Adrenal gland (tissue), 12 donors: ENCODE data around the gene PRDM8. TPM values are rescaled to one million over a fixed set of nuclear protein-coding genes. Genes with fewer than 3 reads are reported as not detected.
A peak's percentile ranks its signal among the peaks of the same experiment; 100 is the strongest.

Experiments
- DNase-seq, 7 donors: peaks; one replicate each; pipeline ENCODE4 v3.0.0-alpha.2; 2019 to 2020
- H3K27ac ChIP-seq, 5 donors: fragments of 200-600 bp; sonication (generic) in 4 of 5; 1 replicate in 3 of 5; 2 replicates in 2 of 5; pipeline versions ENCODE4 v1.5.1 to v1.8.0; 2016 to 2020; ENCODE audit warnings: mild to moderate bottlenecking in 1 of 5
- H3K27me3 ChIP-seq: fragments of 200-600 bp; 2 replicates; pipeline ENCODE4 v1.8.0; 2021
- H3K36me3 ChIP-seq, 2 donors: fragments of 200-600 bp; replicated peaks in 1 of 2; 1 replicate in 1 of 2; 2 replicates in 1 of 2; pipeline versions ENCODE4 v1.5.1 to v1.8.0; 2018 to 2022
- H3K4me1 ChIP-seq, 2 donors: fragments of 200-600 bp; replicated peaks in 1 of 2; 1 replicate in 1 of 2; 2 replicates in 1 of 2; pipeline versions ENCODE4 v1.5.1 to v1.8.0; 2018 to 2021
- H3K4me3 ChIP-seq, 4 donors: fragments of 200-600 bp; sonication (generic) in 3 of 4; one replicate each; pipeline ENCODE4 v1.5.1; 2016 to 2018
- H3K9me3 ChIP-seq, 3 donors: fragments of 200-600 bp; sonication (generic) in 1 of 3; replicated peaks in 1 of 3; 1 replicate in 2 of 3; 2 replicates in 1 of 3; pipeline versions ENCODE4 v1.5.1 to v1.8.0; 2016 to 2021
- CTCF ChIP-seq, 6 experiments: fragments of 450-650 bp in 4 of 6; fragments of 200-600 bp in 2 of 6; sonication (generic) in 1 of 6; IDR thresholded peaks; 1 replicate in 5 of 6; 2 replicates in 1 of 6; pipeline versions ENCODE4 v1.5.1 to v1.8.0; 2016 to 2021; ENCODE audit warnings: antibody characterized with exemption in 6 of 6, mild to moderate bottlenecking in 2 of 6, moderate library complexity in 1 of 6
- POLR2A ChIP-seq, 2 donors: fragments of 450-650 bp; IDR thresholded peaks; one replicate each; pipeline ENCODE4 v1.6.1; 2017; ENCODE audit warnings: antibody characterized with exemption in 2 of 2, mild to moderate bottlenecking in 2 of 2, moderate library complexity in 1 of 2
- WGBS, 4 donors: extraction: QIAGEN DNeasy Blood & Tissue Kit in 2 of 4; methylation state at CpG; one replicate each; pipeline versions ENCODE4 v1.1.5 to v1.1.7; 2013 to 2017; 5-methylcytosine and 5-hydroxymethylcytosine counted together
- intact Hi-C, 2 donors: fragments of 100-400 bp; cut with DNase I; formaldehyde crosslinking; loops; one replicate each; pipeline versions ENCODE4 v1.14.1 to v1.15.0; 2022 to 2023
- polyA plus RNA-seq, 3 donors: library from polyadenylated mRNA; stranded (reverse); fragments of 200-250 nt in 2 of 3; fragments of 350-450 nt in 1 of 3; fragmentation: Illumina TruSeq in 1 of 3; extraction: RNeasy Lipid Tissue Mini Kit (QIAGEN cat#74804) in 1 of 3; gene quantifications; one replicate each; pipeline ENCODE4 v1.2.3, GENCODE V29; 2013 to 2014
- total RNA-seq, 9 donors: library from RNA; depleted of rRNA in 4 of 9; stranded (reverse); fragments of >200 nt in 4 of 9; fragments of 120-200 nt in 1 of 9; fragmentation: NEBNext Ultra II Directional in 1 of 9; extraction: Animal tissue kit (Norgen Biotek cat#: 25700) in 1 of 9; gene quantifications; one replicate each; pipeline versions ENCODE4 v1.1.0 to v1.2.4, GENCODE V29; 2013 to 2023
- donor health status: healthy with polysubstance abuse.
- donor health status: Bipolar disorder and iron deficiency.
- donor health status: DM: yes; HTN: yes; CAD: no.
- donor health status: DM: no; HTN: no; CAD: no.
- donor health status: DM: no; HTN: no; CAD: no.
- donor health status: DM: yes; HTN: yes; CAD: no.

Gene PRDM8
- total and polyA plus RNA-seq, 12 donors = 0.36 to 5.0 (median 1.6) TPM

GRCh38 chr4:80185787-80186548 is 11.3 kb upstream of the PRDM8 start:
- intact Hi-C loops = no loop called here
- no peaks in the 10 kb centered on the region for H3K9me3 ChIP-seq
- no peak overlapping the region for H3K27ac ChIP-seq
- peak overlapping the region in 1 of 4 donors; percentile 82 for H3K4me3 ChIP-seq
- no peaks in the 10 kb centered on the region for H3K36me3 ChIP-seq
- H3K27me3 ChIP-seq = peaks cover 26% of the 10 kb centered on the region
- peaks cover 15 to 20% of the 10 kb centered on the region in 2 donors for H3K4me1 ChIP-seq
- 12 to 19% (median 14%) methylated on average over 23 of the region's 23 CpGs for WGBS, 4 donors
- DNase-seq = no peak
- TF ChIP-seq CTCF (IDR thresholded peaks at IDR 0.05) (no peak), POLR2A (IDR thresholded peaks at IDR 0.05) (no peak)

DNA sequence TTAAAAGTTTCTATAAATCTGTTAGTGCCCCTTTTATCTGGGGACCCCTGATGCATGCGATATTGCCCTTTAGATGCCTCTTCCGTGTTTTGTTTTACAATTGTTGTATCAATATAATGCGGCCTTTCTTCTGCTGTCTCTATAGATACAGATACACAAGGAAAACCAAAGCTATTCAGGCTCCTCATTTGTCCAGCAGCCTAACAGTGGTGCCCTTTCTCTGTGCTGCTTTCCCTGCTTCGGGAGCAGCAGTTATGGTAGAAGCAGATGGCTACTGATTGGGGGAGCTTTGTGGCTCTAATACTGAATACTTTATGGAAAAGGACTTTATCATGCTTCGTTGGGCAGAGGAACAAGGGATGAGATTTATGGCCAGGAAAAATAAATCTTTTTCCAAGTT is 10.6 kb upstream of the PRDM8 start:
- TF ChIP-seq CTCF (IDR thresholded peaks at IDR 0.05) (no peak), POLR2A (IDR thresholded peaks at IDR 0.05) (no peak)
- Histone ChIP-seq H3K27me3 (peaks cover 26% of the 10 kb centered on the region), H3K4me1 (peaks cover 15 to 20% of the 10 kb centered on the region in 2 donors), H3K4me3 (no peak overlapping the region), H3K36me3 (no peaks in the 10 kb centered on the region), H3K9me3 (no peaks in the 10 kb centered on the region), H3K27ac (no peak overlapping the region)
- 38 to 48% (median 43%) methylated on average over 5 of the region's 5 CpGs for WGBS, 4 donors
- intact Hi-C loops = no loop called here
- DNase-seq = no peak

DNA sequence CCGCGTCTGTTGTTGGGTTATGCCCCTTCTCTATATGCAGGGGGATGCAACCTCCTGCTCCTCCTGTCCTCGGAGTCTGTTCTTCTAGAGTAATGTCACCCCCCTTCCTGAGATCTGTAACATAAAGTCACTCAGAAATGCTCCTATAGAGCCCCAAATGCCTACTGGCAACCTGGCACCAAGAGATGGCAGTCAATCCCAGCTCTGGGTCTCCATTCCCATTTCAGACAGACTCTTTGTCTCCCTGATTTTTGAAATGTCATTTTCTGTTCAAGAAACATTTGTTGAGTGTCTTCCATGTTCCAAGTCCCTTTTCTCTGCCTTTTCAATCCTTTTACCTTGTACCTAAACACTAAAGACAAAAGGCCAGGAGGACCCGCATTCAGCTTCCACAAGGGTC is 9.6 kb upstream of the PRDM8 start:
- Histone ChIP-seq H3K4me1 (peaks cover 15 to 20% of the 10 kb centered on the region in 2 donors), H3K9me3 (no peaks in the 10 kb centered on the region), H3K4me3 (no peak overlapping the region), H3K27me3 (peaks cover 26% of the 10 kb centered on the region), H3K36me3 (no peaks in the 10 kb centered on the region), H3K27ac (no peak overlapping the region)
- 59 to 76% (median 62%) methylated on average over 4 of the region's 4 CpGs for WGBS, 4 donors
- no peak for DNase-seq
- intact Hi-C loops = no loop called here
- TF ChIP-seq CTCF (IDR thresholded peaks at IDR 0.05) = no peak
- no peak for TF ChIP-seq POLR2A (IDR thresholded peaks at IDR 0.05)

- TF ChIP-seq CTCF (IDR thresholded peaks at IDR 0.05) = no peak
- no peak for TF ChIP-seq POLR2A (IDR thresholded peaks at IDR 0.05)
- peaks cover 15 to 16% of the 10 kb centered on the region in 2 donors for H3K4me1 ChIP-seq
Measured at GRCh38 chr4:80188457-80188800, 8.9 kb upstream of the PRDM8 start.

More at GRCh38 chr4:80188457-80188800, 8.9 kb upstream of the PRDM8 start:
- no peaks in the 10 kb centered on the region for H3K36me3 ChIP-seq
- DNase-seq = no peak
- no peak overlapping the region for H3K27ac ChIP-seq
- H3K9me3 ChIP-seq = no peaks in the 10 kb centered on the region
- intact Hi-C loops = no loop called here
- H3K27me3 ChIP-seq = peaks cover 26% of the 10 kb centered on the region
- H3K4me3 ChIP-seq = no peak overlapping the region
- WGBS, 4 donors = 40 to 68% (median 58%) methylated on average over 8 to 11 of the region's 11 CpGs
